Astrocyte of the spinal cord (primary cell): ENCODE results near the gene C8G.

Experiments used
- DNase-seq: peaks from one replicate; pipeline ENCODE4 v3.0.0; 2011; ENCODE audit warnings: low read depth, low spot score
- H3K4me3 ChIP-seq: 2 replicates; pipeline ENCODE4 v1.5.1; 2011; ENCODE audit warnings: low read depth, mild to moderate bottlenecking, low read length, moderate library complexity
- CTCF ChIP-seq: IDR thresholded peaks from 2 replicates; pipeline ENCODE4 v1.5.1; 2012; ENCODE audit warnings: low read depth, mild to moderate bottlenecking, low read length, inconsistent platforms
- in situ Hi-C: cut with HindIII; loops from 2 replicates; pipeline ENCODE4 v1.10.0; 2017; ENCODE audit warnings: low sequenced_read_pairs

C8G gene

GRCh38 chr9:136910197-136910900, 34.7 kb upstream of the C8G start:
- no peak for DNase-seq
- H3K4me3 ChIP-seq, result no peak overlapping the region
- in situ Hi-C loops, result no loop called here
- TF ChIP-seq CTCF, result no peak

- no peak for DNase-seq
- in situ Hi-C loops, result no loop called here
- no peak overlapping the region for H3K4me3 ChIP-seq
- no peak for TF ChIP-seq CTCF
These were observed 34.2 kb upstream of the C8G start for GRCh38 chr9:136910901-136911245.

GRCh38 chr9:136913701-136914438, 31.2 kb upstream of the C8G start:
- DNase-seq, result no peak
- TF ChIP-seq CTCF, result no peak
- in situ Hi-C loops, result no loop called here
- H3K4me3 ChIP-seq, result no peak overlapping the region

- no peak for DNase-seq
- H3K4me3 ChIP-seq, result no peak overlapping the region
- in situ Hi-C loops, result no loop called here
- no peak for TF ChIP-seq CTCF
These were observed 29.3 kb upstream of the C8G start for GRCh38 chr9:136915632-136916329.

- no peak for TF ChIP-seq CTCF
- in situ Hi-C loops, result no loop called here
- DNase-seq, result no peak
- no peak overlapping the region for H3K4me3 ChIP-seq
These were observed 28.5 kb upstream of the C8G start for GRCh38 chr9:136916330-136917184.

- no peak for DNase-seq
- no peak for TF ChIP-seq CTCF
- in situ Hi-C loops, result no loop called here
- H3K4me3 ChIP-seq, result no peak overlapping the region
These were observed 27.1 kb upstream of the C8G start for GRCh38 chr9:136917902-136918301.
